ENCODE results near the gene GRIK4. TPM values are rescaled to one million over a fixed set of nuclear protein-coding genes. Genes with fewer than 3 reads are reported as not detected.

Gene GRIK4
- total and polyA plus RNA-seq, 2 experiments from 2014 or later: 0.28 to 0.45 TPM

DNA sequence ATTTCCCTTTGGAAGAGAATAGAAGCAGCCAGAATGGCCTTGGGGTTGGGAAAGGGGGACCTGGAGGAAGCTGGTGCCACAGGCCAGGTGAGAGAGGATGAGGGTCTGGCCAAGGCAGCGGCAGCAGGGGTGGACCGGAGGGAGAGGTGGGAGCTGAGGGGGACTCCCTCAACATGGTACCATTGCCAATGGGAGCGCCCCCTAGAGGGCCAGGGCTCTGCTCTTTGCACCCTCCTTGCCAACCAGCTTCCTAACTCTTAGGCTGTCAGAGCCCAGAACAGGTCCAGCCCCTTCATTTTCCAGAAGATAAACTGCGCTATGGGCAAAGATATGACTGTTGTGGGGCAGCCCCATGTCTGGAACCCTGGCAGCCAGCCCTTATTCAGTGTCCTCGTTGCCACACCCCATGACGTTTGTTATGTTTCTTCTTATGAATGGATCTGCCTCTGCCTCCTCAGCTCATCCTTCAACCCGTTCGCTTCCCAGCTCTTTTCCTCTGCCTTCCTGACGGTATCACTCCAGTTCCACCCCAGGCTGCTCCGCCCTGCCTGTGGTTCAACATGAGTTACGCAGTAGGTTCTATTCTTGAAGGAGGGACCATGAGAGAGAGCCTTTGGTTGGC, 185.2 kb downstream of the GRIK4 start:
- no peaks in the 10 kb centered on the region for H3K9me3 ChIP-seq (ENCODE audit: low read depth)
- no peak overlapping the region for H3K4me3 ChIP-seq
- no peaks in the 10 kb centered on the region for H3K4me1 ChIP-seq (ENCODE audit: low read depth)
- H3K27me3 ChIP-seq: peaks cover 2% of the 10 kb centered on the region
- no peak for DNase-seq (ENCODE audit: low read depth in 1 of 2, low spot score in 1 of 2)
- no peaks in the 10 kb centered on the region for H3K36me3 ChIP-seq
- H3K27ac ChIP-seq: no peak overlapping the region
- TF ChIP-seq, protein P1, sequence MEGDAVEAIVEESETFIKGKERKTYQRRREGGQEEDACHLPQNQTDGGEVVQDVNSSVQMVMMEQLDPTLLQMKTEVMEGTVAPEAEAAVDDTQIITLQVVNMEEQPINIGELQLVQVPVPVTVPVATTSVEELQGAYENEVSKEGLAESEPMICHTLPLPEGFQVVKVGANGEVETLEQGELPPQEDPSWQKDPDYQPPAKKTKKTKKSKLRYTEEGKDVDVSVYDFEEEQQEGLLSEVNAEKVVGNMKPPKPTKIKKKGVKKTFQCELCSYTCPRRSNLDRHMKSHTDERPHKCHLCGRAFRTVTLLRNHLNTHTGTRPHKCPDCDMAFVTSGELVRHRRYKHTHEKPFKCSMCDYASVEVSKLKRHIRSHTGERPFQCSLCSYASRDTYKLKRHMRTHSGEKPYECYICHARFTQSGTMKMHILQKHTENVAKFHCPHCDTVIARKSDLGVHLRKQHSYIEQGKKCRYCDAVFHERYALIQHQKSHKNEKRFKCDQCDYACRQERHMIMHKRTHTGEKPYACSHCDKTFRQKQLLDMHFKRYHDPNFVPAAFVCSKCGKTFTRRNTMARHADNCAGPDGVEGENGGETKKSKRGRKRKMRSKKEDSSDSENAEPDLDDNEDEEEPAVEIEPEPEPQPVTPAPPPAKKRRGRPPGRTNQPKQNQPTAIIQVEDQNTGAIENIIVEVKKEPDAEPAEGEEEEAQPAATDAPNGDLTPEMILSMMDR (IDR thresholded peaks at IDR 0.05; ENCODE audit: low read depth, low read length): no peak

DNA sequence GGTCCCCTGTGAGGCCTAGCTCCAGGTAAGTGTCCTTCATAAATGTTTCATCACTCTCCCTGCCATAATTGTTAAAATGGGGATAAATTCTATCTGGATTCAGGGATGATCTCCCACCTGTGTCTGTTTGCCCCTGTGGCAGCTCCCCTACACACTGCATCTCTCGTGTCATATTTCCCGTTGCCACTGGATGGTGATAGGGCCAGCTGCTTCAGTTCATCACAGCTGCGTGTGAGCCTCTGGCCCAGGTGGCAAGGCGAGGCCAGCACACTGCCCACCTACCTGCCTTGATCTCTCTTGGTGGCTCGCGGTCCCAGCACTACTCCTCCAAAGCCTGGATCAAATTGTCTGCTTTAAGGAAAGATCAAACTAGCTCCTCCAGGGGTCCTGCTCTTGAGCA, 187.4 kb downstream of the GRIK4 start:
- Histone ChIP-seq H3K27ac (no peak overlapping the region), H3K9me3 (ENCODE audit: low read depth) (no peaks in the 10 kb centered on the region), H3K4me1 (ENCODE audit: low read depth) (no peaks in the 10 kb centered on the region), H3K27me3 (no peaks in the 10 kb centered on the region), H3K4me3 (no peak overlapping the region), H3K36me3 (no peaks in the 10 kb centered on the region)
- TF ChIP-seq, protein P1 (IDR thresholded peaks at IDR 0.05; ENCODE audit: low read depth, low read length): no peak
- DNase-seq (ENCODE audit: low read depth in 1 of 2, low spot score in 1 of 2): no peak

DNA sequence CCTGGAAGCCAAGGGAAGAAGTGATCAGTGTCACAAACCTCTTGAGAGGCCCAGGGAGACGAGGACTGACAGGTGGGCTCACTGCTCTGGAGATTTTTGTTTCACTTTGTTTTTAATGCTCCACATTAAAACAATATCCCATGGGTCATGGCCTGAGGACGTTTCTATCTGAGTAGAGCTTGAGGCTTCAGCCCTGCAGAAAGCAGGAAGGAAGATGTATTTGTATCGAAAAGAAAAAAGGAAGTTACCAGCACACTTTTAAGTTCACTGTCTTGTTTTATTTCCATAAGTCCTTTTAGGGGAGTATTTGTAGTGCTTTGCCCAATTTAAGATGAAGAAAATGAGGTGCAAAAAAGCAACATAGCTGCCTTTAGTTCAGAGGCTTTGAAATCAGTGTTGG, 191.1 kb downstream of the GRIK4 start:
- Histone ChIP-seq H3K36me3 (no peaks in the 10 kb centered on the region), H3K27me3 (no peaks in the 10 kb centered on the region), H3K27ac (no peak overlapping the region), H3K4me3 (no peak overlapping the region), H3K4me1 (ENCODE audit: low read depth) (no peaks in the 10 kb centered on the region), H3K9me3 (ENCODE audit: low read depth) (no peaks in the 10 kb centered on the region)
- no peak for DNase-seq (ENCODE audit: low read depth in 1 of 2, low spot score in 1 of 2)
- TF ChIP-seq, protein P1 (IDR thresholded peaks at IDR 0.05; ENCODE audit: low read depth, low read length): no peak

DNA sequence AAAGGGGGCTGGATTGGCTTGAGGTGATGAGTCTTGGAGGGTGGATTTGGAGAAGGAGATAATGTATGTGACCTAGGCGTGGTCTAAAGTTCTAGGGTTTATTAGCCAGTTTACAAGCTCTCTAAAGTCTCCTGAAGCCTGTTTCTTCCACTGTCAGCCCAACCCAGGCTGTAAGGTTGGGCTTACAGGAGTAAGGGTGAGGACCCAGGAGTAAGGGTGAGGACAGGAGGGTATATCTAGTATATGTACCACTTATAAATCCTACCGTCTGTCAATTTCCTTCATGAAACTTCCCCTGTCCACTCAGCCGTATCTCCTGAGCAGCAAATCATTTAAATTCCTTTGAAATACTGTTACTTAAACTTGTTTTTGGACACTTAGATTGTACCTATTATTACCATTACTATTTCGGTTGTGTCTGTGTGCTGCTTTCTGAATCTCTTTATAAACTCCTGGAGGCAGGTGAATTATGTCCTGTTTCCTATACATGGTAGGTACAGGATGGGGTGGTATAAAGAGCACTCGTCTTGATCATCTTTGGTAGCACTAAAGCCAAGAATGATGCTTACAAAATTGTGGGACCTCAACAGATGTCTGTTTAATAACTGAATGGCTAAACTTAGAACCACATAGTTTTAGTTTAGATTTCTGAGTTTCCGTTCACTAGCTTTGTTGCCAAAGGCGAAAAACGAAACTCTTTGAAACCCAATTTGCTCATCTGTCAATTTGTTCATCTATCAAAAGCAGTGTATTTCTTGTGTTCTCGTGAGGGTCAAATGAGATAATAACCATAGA, 192.0 kb downstream of the GRIK4 start:
- TF ChIP-seq, protein P1 (IDR thresholded peaks at IDR 0.05; ENCODE audit: low read depth, low read length): no peak
- DNase-seq (ENCODE audit: low read depth in 1 of 2, low spot score in 1 of 2): no peak
- no peaks in the 10 kb centered on the region for H3K27me3 ChIP-seq
- H3K27ac ChIP-seq: no peak overlapping the region
- no peaks in the 10 kb centered on the region for H3K9me3 ChIP-seq (ENCODE audit: low read depth)
- H3K4me3 ChIP-seq: no peak overlapping the region
- H3K4me1 ChIP-seq (ENCODE audit: low read depth): no peaks in the 10 kb centered on the region
- no peaks in the 10 kb centered on the region for H3K36me3 ChIP-seq

DNA sequence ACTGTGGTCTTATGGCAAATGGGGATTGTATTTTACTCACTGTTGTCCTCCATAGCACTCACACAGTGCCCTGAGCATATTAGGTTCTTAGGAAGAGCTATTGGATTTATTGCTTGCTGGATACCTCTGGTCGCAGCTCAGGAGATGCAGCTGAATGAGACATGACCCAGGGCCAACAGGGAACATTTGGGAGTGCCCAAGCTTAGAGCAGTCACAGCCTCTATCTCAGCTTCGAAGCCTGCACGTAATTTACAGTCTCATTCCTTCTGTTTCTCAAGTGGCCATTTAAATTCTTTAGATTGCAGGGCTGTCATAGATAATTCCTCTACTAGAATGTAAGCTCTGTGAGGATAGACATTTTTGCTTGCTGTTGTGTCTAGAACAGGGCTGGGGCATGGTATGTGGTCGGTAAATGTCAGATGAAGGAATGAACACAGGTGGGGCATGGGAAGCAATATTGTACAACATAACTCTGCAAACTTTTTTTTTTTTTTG, 192.8 kb downstream of the GRIK4 start:
- H3K4me3 ChIP-seq: no peak overlapping the region
- no peak overlapping the region for H3K27ac ChIP-seq
- TF ChIP-seq, protein P1 (IDR thresholded peaks at IDR 0.05; ENCODE audit: low read depth, low read length): no peak
- peak in 1 of 2 donors; percentile 22 for DNase-seq (ENCODE audit: low read depth in 1 of 2, low spot score in 1 of 2)
- no peaks in the 10 kb centered on the region for H3K36me3 ChIP-seq
- H3K9me3 ChIP-seq (ENCODE audit: low read depth): no peaks in the 10 kb centered on the region
- no peaks in the 10 kb centered on the region for H3K4me1 ChIP-seq (ENCODE audit: low read depth)
- H3K27me3 ChIP-seq: no peaks in the 10 kb centered on the region
